Non-pigmented ciliary epithelial cell (primary cell): ENCODE measurements around the gene LRP3.
"Not testable (repeated sequence)": the region's sequence is repeated elsewhere in the genome, so short reads cannot be mapped to it uniquely, and the experiment has no call there.

Source experiments
- DNase-seq: peaks from one replicate; pipeline ENCODE4 v3.0.0-alpha.2; 2010; ENCODE audit warnings: low read depth

The LRP3 gene

GRCh38 chr19:33176670-33177416 is 17.3 kb upstream of the LRP3 start:
- DNase-seq = peak; percentile 97

- no peak for DNase-seq
These were observed 16.6 kb upstream of the LRP3 start for GRCh38 chr19:33177417-33177979.

- no peak for DNase-seq
These were observed 7.5 kb upstream of the LRP3 start for GRCh38 chr19:33186431-33187182.

GRCh38 chr19:33187183-33187540 is 7.0 kb upstream of the LRP3 start:
- no peak for DNase-seq

GRCh38 chr19:33189453-33189852 is 4.7 kb upstream of the LRP3 start:
- no peak for DNase-seq

GRCh38 chr19:33191092-33191491 is 3.0 kb upstream of the LRP3 start:
- DNase-seq = not testable (repeated sequence)

- no peak for DNase-seq
These were observed 2.6 kb upstream of the LRP3 start for GRCh38 chr19:33191501-33191900.

GRCh38 chr19:33192010-33192409 is 2.1 kb upstream of the LRP3 start:
- DNase-seq = no peak

- DNase-seq = no peak
These were observed 763 bp upstream of the LRP3 start for GRCh38 chr19:33193269-33193864.

- DNase-seq = no peak
These were observed 379 bp downstream of the LRP3 start for GRCh38 chr19:33194532-33194885.

GRCh38 chr19:33194886-33195644 is 935 bp downstream of the LRP3 start:
- no peak for DNase-seq

GRCh38 chr19:33195645-33196347 is 1.7 kb downstream of the LRP3 start:
- DNase-seq = no peak

GRCh38 chr19:33196446-33197193 is 2.5 kb downstream of the LRP3 start:
- DNase-seq = no peak

GRCh38 chr19:33197591-33198000 is 3.5 kb downstream of the LRP3 start:
- no peak for DNase-seq

GRCh38 chr19:33198169-33198568 is 4.0 kb downstream of the LRP3 start:
- no peak for DNase-seq

GRCh38 chr19:33199441-33200265 is 5.5 kb downstream of the LRP3 start:
- no peak for DNase-seq

- DNase-seq = no peak
These were observed 7.3 kb downstream of the LRP3 start for GRCh38 chr19:33201473-33201872.

- no peak for DNase-seq
These were observed 7.9 kb downstream of the LRP3 start for GRCh38 chr19:33201886-33202545.
